Esophagus muscularis mucosa (tissue), 4 donors: ENCODE results near the gene NCKAP1. TPM values are rescaled to one million over a fixed set of nuclear protein-coding genes. Genes with fewer than 3 reads are reported as not detected.
"Not testable (repeated sequence)": the region's sequence is repeated elsewhere in the genome, so short reads cannot be mapped to it uniquely, and the experiment has no call there.

Experiments used
- DNase-seq: peaks from one replicate; pipeline ENCODE4 v3.0.0-alpha.2; 2017; ENCODE audit errors: extremely low spot score
- H3K27ac ChIP-seq, 4 donors: fragments of 200-600 bp; sonication (generic); replicated peaks in 1 of 4; 1 replicate in 3 of 4; 2 replicates in 1 of 4; pipeline ENCODE4 v1.5.1; 2016 to 2019; ENCODE audit warnings: mild to moderate bottlenecking in 1 of 4
- H3K27me3 ChIP-seq, 4 donors: fragments of 200-600 bp; sonication (generic); one replicate each; pipeline versions ENCODE4 v1.5.1 to v1.6.0; 2016 to 2019
- H3K36me3 ChIP-seq, 4 donors: fragments of 200-600 bp; sonication (generic); one replicate each; pipeline ENCODE4 v1.5.1; 2016 to 2019
- H3K4me1 ChIP-seq, 4 donors: fragments of 200-600 bp; sonication (generic); one replicate each; pipeline ENCODE4 v1.5.1; 2016 to 2019
- H3K4me3 ChIP-seq, 4 donors: fragments of 200-600 bp; sonication (generic); 1 replicate in 2 of 4; 2 replicates in 2 of 4; pipeline ENCODE4 v1.5.1; 2016 to 2019; ENCODE audit warnings: mild to moderate bottlenecking in 4 of 4, moderate library complexity in 1 of 4
- H3K9me3 ChIP-seq, 4 donors: fragments of 200-600 bp; sonication (generic); 1 replicate in 3 of 4; 2 replicates in 1 of 4; pipeline ENCODE4 v1.5.1; 2016 to 2019
- CTCF ChIP-seq, 3 experiments: fragments of 200-600 bp in 2 of 3; fragments of 450-650 bp in 1 of 3; sonication (generic) in 2 of 3; IDR thresholded peaks; one replicate each; pipeline ENCODE4 v1.5.1; 2017 to 2019; ENCODE audit warnings: antibody characterized with exemption in 3 of 3, mild to moderate bottlenecking in 2 of 3, moderate library complexity in 1 of 3
- EP300 ChIP-seq: sonication (generic); formaldehyde crosslinking; IDR thresholded peaks from one replicate; pipeline ENCODE4 v1.6.1; 2017; ENCODE audit warnings: antibody characterized with exemption
- POLR2A ChIP-seq: fragments of 450-650 bp; IDR thresholded peaks from one replicate; pipeline ENCODE4 v1.6.1; 2017; ENCODE audit warnings: antibody characterized with exemption, moderate library complexity, mild to moderate bottlenecking, low read depth
- POLR2AphosphoS5 ChIP-seq, 2 donors: sonication (generic); formaldehyde crosslinking; IDR thresholded peaks; one replicate each; pipeline ENCODE4 v1.6.1; 2017; ENCODE audit warnings: antibody characterized with exemption in 2 of 2
- WGBS: methylation state at CpG from one replicate; pipeline ENCODE4 v1.1.5; 2018; 5-methylcytosine and 5-hydroxymethylcytosine counted together
- intact Hi-C: fragments of 100-400 bp; cut with DNase I; formaldehyde crosslinking; loops from one replicate; pipeline ENCODE4 v1.15.1; 2023
- total RNA-seq, 4 donors: library from RNA; depleted of rRNA; stranded (reverse); fragments of >200 nt; gene quantifications; one replicate each; pipeline versions ENCODE4 v1.1.0 to v1.2.1, GENCODE V29; 2016

Gene NCKAP1
- total RNA-seq, 4 donors from 2014 or later: 210 to 288 (median 249) TPM

- Histone ChIP-seq H3K27me3 (no peaks in the 10 kb centered on the region), H3K27ac (no peak overlapping the region), H3K9me3 (no peaks in the 10 kb centered on the region), H3K36me3 (peaks cover 7 to 52% (median 26%) of the 10 kb centered on the region in 4 donors), H3K4me3 (no peak overlapping the region), H3K4me1 (peaks cover 7 to 17% (median 10%) of the 10 kb centered on the region in 4 donors)
- no peak for DNase-seq
- no peak for TF ChIP-seq POLR2AphosphoS5 (IDR thresholded peaks at IDR 0.05)
- no peak for TF ChIP-seq EP300
- no peak for TF ChIP-seq POLR2A
- TF ChIP-seq CTCF (IDR thresholded peaks at IDR 0.05): no peak
- intact Hi-C loops: no loop called here
- 99% methylated on average over 10 of the region's 10 CpGs for WGBS
Observed at GRCh38 chr2:183000846-183001245, 37.4 kb downstream of the NCKAP1 start.

- Histone ChIP-seq H3K4me1 (peaks cover 0 to 15% (median 6%) of the 10 kb centered on the region in 4 donors), H3K9me3 (no peaks in the 10 kb centered on the region), H3K27ac (no peak overlapping the region), H3K27me3 (no peaks in the 10 kb centered on the region), H3K4me3 (no peak overlapping the region), H3K36me3 (peaks cover 7 to 65% (median 31%) of the 10 kb centered on the region in 4 donors)
- WGBS: 96% methylated on average over 3 of the region's 3 CpGs
- intact Hi-C loops: no loop called here
- DNase-seq: no peak
- no peak for TF ChIP-seq CTCF (IDR thresholded peaks at IDR 0.05)
- no peak for TF ChIP-seq EP300
- TF ChIP-seq POLR2AphosphoS5 (IDR thresholded peaks at IDR 0.05): no peak
- no peak for TF ChIP-seq POLR2A
Observed at GRCh38 chr2:182999348-183000028, 38.8 kb downstream of the NCKAP1 start.

- Histone ChIP-seq H3K36me3 (peaks cover 8 to 66% (median 34%) of the 10 kb centered on the region in 4 donors), H3K27me3 (no peaks in the 10 kb centered on the region), H3K4me1 (no peaks in the 10 kb centered on the region), H3K27ac (no peak overlapping the region), H3K4me3 (no peak overlapping the region), H3K9me3 (no peaks in the 10 kb centered on the region)
- intact Hi-C loops: no loop called here
- DNase-seq: no peak
- 95% methylated on average over 13 of the region's 13 CpGs for WGBS
- no peak for TF ChIP-seq POLR2A
- no peak for TF ChIP-seq EP300
- no peak for TF ChIP-seq POLR2AphosphoS5 (IDR thresholded peaks at IDR 0.05)
- no peak for TF ChIP-seq CTCF (IDR thresholded peaks at IDR 0.05)
Observed at GRCh38 chr2:182994228-182994912, 43.9 kb downstream of the NCKAP1 start.

GRCh38 chr2:182982941-182983340 lies 55.3 kb downstream of the NCKAP1 start:
- WGBS: 46% methylated on average over 2 of the region's 2 CpGs
- intact Hi-C loops: loop anchor here (5.0 to 10.0 kb wide), 3 partner anchors 48 to 221 kb away; no protein-coding TSS in a partner anchor
- peaks cover 9 to 85% (median 43%) of the 10 kb centered on the region in 4 donors for H3K36me3 ChIP-seq

GRCh38 chr2:182981475-182981874 lies 56.8 kb downstream of the NCKAP1 start:
- 80% methylated on average over 4 of the region's 4 CpGs for WGBS
- not testable (repeated sequence) for H3K9me3 ChIP-seq, H3K4me3 ChIP-seq, H3K27ac ChIP-seq, H3K27me3 ChIP-seq, DNase-seq
- Histone ChIP-seq H3K36me3 (peaks cover 15 to 81% (median 50%) of the 10 kb centered on the region in 4 donors), H3K4me1 (peaks cover 0 to 11% (median 0%) of the 10 kb centered on the region in 4 donors)
- intact Hi-C loops: loop anchor here (5.0 to 10.0 kb wide), 3 partner anchors 47 to 219 kb away; no protein-coding TSS in a partner anchor

More at GRCh38 chr2:182982941-182983340, 55.3 kb downstream of the NCKAP1 start:
- Histone ChIP-seq H3K9me3 (no peaks in the 10 kb centered on the region), H3K27ac (no peak overlapping the region), H3K4me3 (no peak overlapping the region), H3K27me3 (no peaks in the 10 kb centered on the region), H3K4me1 (peaks cover 0 to 11% (median 0%) of the 10 kb centered on the region in 4 donors)
- DNase-seq: no peak
- TF ChIP-seq POLR2A (no peak), POLR2AphosphoS5 (IDR thresholded peaks at IDR 0.05) (no peak), CTCF (IDR thresholded peaks at IDR 0.05) (no peak), EP300 (no peak)
